ENCODE data around the gene TREML4. TPM values are rescaled to one million over a fixed set of nuclear protein-coding genes. Genes with fewer than 3 reads are reported as not detected.

The TREML4 gene
- total and polyA plus RNA-seq, 2 experiments from 2014 or later = not detected

DNA sequence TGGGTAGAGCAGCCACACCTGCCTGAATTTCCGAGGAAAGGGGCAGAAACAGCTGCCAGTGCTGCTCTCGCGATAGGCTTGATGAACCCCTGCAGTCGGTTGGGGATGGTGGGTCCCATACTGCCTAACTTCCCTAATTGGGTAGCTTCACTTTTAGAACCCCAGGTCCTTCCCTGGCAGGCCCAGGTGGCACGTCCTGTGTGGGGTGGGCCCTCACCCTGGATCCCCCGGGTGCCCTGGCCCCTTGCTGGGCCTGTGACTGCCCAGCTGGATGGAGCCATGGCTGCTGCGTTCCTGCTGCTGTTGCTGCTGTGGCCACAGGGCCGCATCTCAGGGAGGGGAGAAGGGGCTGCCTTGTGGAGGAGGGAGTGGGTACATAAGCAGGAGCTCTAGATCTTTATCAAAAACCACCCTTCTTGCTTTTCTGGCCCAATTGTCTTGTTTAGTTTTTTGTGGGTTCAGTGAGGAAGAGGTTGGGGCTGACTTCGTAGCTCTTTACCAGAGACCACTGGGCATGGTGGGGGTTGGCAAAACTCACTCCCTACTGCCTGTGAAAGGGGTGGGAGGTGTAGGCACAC lies 19.2 kb downstream of the TREML4 start:
- H3K4me1 ChIP-seq (ENCODE audit: low read depth) = no peaks in the 10 kb centered on the region
- DNase-seq (ENCODE audit: low read depth in 1 of 2, low spot score in 1 of 2) = no peak
- TF ChIP-seq, protein P1, sequence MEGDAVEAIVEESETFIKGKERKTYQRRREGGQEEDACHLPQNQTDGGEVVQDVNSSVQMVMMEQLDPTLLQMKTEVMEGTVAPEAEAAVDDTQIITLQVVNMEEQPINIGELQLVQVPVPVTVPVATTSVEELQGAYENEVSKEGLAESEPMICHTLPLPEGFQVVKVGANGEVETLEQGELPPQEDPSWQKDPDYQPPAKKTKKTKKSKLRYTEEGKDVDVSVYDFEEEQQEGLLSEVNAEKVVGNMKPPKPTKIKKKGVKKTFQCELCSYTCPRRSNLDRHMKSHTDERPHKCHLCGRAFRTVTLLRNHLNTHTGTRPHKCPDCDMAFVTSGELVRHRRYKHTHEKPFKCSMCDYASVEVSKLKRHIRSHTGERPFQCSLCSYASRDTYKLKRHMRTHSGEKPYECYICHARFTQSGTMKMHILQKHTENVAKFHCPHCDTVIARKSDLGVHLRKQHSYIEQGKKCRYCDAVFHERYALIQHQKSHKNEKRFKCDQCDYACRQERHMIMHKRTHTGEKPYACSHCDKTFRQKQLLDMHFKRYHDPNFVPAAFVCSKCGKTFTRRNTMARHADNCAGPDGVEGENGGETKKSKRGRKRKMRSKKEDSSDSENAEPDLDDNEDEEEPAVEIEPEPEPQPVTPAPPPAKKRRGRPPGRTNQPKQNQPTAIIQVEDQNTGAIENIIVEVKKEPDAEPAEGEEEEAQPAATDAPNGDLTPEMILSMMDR (IDR thresholded peaks at IDR 0.05; ENCODE audit: low read depth, low read length) = no peak

DNA sequence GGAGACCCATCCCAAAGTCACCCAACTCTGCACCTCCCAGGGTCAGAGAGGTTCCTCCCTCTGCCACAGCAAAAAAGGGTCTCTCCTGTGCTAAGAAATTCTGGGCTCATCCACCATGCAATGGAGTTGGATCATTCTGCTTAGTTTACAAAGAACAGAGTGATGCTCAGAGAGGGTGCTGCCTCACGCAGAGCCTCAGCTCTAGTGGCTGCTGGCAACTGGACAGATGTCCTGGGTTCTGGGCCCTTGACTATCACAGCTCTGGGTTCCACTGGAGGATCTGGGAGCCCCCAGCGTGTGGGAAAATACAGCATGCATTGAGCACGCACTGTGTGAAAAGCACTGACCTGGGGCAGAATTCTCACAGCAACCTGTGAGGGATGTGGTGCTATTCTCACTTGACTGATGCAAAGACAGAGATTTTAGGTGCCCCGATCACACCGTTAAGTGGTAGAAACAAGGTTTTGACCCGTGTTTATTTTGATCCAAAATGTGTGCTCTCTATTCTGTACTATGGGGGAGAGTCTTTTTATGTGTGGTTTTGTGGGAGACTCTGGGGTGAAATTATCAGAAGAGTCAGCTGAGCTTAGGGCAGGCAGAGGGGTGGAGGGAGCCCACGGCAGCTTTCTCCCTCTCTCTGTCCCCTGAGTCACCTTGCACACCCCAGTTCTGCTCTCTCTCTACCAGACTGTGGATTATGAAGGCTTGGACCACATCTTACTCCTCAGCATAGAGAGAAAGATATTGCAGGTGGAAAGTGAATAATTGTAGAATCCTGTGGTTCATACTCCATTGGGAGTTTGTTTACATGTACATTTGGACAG lies 19.9 kb downstream of the TREML4 start:
- Histone ChIP-seq H3K36me3 (no peaks in the 10 kb centered on the region), H3K4me3 (no peak overlapping the region), H3K9me3 (ENCODE audit: low read depth) (no peaks in the 10 kb centered on the region), H3K4me1 (ENCODE audit: low read depth) (no peaks in the 10 kb centered on the region), H3K27me3 (peaks cover 6% of the 10 kb centered on the region), H3K27ac (no peak overlapping the region)
- TF ChIP-seq, protein P1 (IDR thresholded peaks at IDR 0.05; ENCODE audit: low read depth, low read length) = no peak
- no peak for DNase-seq (ENCODE audit: low read depth in 1 of 2, low spot score in 1 of 2)

More for the DNA sequence above, 19.2 kb downstream of the TREML4 start:
- Histone ChIP-seq H3K9me3 (ENCODE audit: low read depth) (no peaks in the 10 kb centered on the region), H3K36me3 (no peaks in the 10 kb centered on the region), H3K27ac (no peak overlapping the region), H3K4me3 (no peak overlapping the region), H3K27me3 (no peaks in the 10 kb centered on the region)

- TF ChIP-seq, protein P1 (IDR thresholded peaks at IDR 0.05; ENCODE audit: low read depth, low read length) = no peak
- H3K4me1 ChIP-seq (ENCODE audit: low read depth) = no peaks in the 10 kb centered on the region
- no peaks in the 10 kb centered on the region for H3K9me3 ChIP-seq (ENCODE audit: low read depth)
- no peak for DNase-seq (ENCODE audit: low read depth in 1 of 2, low spot score in 1 of 2)
- peaks cover 6% of the 10 kb centered on the region for H3K27me3 ChIP-seq
- no peaks in the 10 kb centered on the region for H3K36me3 ChIP-seq
- H3K4me3 ChIP-seq = no peak overlapping the region
- H3K27ac ChIP-seq = no peak overlapping the region
Observed at GRCh38 chr6:41252401-41253169, 24.4 kb downstream of the TREML4 start.

- H3K4me3 ChIP-seq = no peak overlapping the region
Observed at GRCh38 chr6:41255110-41255509, 27.0 kb downstream of the TREML4 start.

GRCh38 chr6:41255638-41256246 lies 27.6 kb downstream of the TREML4 start:
- H3K4me1 ChIP-seq (ENCODE audit: low read depth) = no peaks in the 10 kb centered on the region
- no peak overlapping the region for H3K4me3 ChIP-seq
- H3K27ac ChIP-seq = no peak overlapping the region
- peaks cover 6% of the 10 kb centered on the region for H3K27me3 ChIP-seq
- H3K36me3 ChIP-seq = no peaks in the 10 kb centered on the region
- TF ChIP-seq, protein P1 (IDR thresholded peaks at IDR 0.05; ENCODE audit: low read depth, low read length) = no peak
- DNase-seq (ENCODE audit: low read depth in 1 of 2, low spot score in 1 of 2) = no peak
- H3K9me3 ChIP-seq (ENCODE audit: low read depth) = no peaks in the 10 kb centered on the region

More at GRCh38 chr6:41255110-41255509, 27.0 kb downstream of the TREML4 start:
- Histone ChIP-seq H3K9me3 (ENCODE audit: low read depth) (no peaks in the 10 kb centered on the region), H3K27ac (no peak overlapping the region), H3K4me1 (ENCODE audit: low read depth) (no peaks in the 10 kb centered on the region), H3K27me3 (peaks cover 6% of the 10 kb centered on the region), H3K36me3 (no peaks in the 10 kb centered on the region)
- TF ChIP-seq, protein P1 (IDR thresholded peaks at IDR 0.05; ENCODE audit: low read depth, low read length) = no peak
- DNase-seq (ENCODE audit: low read depth in 1 of 2, low spot score in 1 of 2) = no peak

All from cardiac muscle cell (in vitro differentiated cells and primary cell).